Measurements from ENCODE around the gene CHID1. TPM values are rescaled to one million over a fixed set of nuclear protein-coding genes. Genes with fewer than 3 reads are reported as not detected.

CHID1 gene
- total and polyA plus RNA-seq, 2 experiments from 2014 or later, result 54.1 to 67.3 TPM

- DNase-seq (ENCODE audit: low spot score) (no peak), ATAC-seq (no peak)
- peaks cover 48% of the 10 kb centered on the region for H3K4me1 ChIP-seq (ENCODE audit: insufficient read depth)
- TF ChIP-seq ZNF462 (CRISPR knock-in tag; IDR thresholded peaks at IDR 0.05) (no peak), EZH2phosphoT487 (IDR thresholded peaks at IDR 0.05; ENCODE audit: unreplicated experiment) (no peak), REST (IDR thresholded peaks at IDR 0.05; ENCODE audit: unreplicated experiment) (no peak), CREB1 (CRISPR knock-in tag; IDR thresholded peaks at IDR 0.05; ENCODE audit: low read depth) (no peak), CTCF (conservative IDR thresholded peaks at IDR 0.05; ENCODE audit: low read depth in 2 of 2) (no peak)
- no peaks in the 10 kb centered on the region for H3K9me2 ChIP-seq (ENCODE audit: insufficient read depth)
- H2AFZ ChIP-seq, result no peak overlapping the region
- Mint-ChIP-seq H3K9me3 (peaks cover 3% of the 10 kb centered on the region; the same call in 2 of the 3 replicates), H3K36me3 (ENCODE audit: low read depth) (peaks cover 34% of the 10 kb centered on the region), H3K4me1 (peaks cover 47% of the 10 kb centered on the region), H3K4me3 (no peak overlapping the region), H3K27ac (no peak overlapping the region), H3K27me3 (ENCODE audit: insufficient read depth, low read depth, poor library complexity) (peaks cover 9% of the 10 kb centered on the region)
- no peaks in the 10 kb centered on the region for H3K27me3 ChIP-seq (ENCODE audit: insufficient read depth)
- H3K79me2 ChIP-seq (replicated peaks; ENCODE audit: insufficient read depth), result peaks cover 79% of the 10 kb centered on the region
- no peak overlapping the region for H3K27ac ChIP-seq (ENCODE audit: low read depth)
- H3K4me2 ChIP-seq, result no peak overlapping the region
- H3K4me3 ChIP-seq, result no peak overlapping the region
- H3F3A ChIP-seq (replicated peaks; ENCODE audit: low read depth), result peaks cover 8% of the 10 kb centered on the region; the same call in 1 of the 2 replicates
- peaks cover 3% of the 10 kb centered on the region; the same call in 1 of the 2 replicates for H3K36me3 ChIP-seq (ENCODE audit: insufficient read depth)
- peaks cover 6% of the 10 kb centered on the region; the same call in 1 of the 2 replicates for H4K20me1 ChIP-seq (replicated peaks; ENCODE audit: insufficient read depth)
Observed at GRCh38 chr11:947744-948143, 37.1 kb upstream of the CHID1 start.

Data from GM23338 (cell line).